IPS-20b (cell line): ENCODE measurements around the gene KIF19.

ENCODE experiments used
- H3K27ac ChIP-seq: one replicate; pipeline ENCODE4 v1.5.1; 2013; ENCODE audit warnings: low read length
- H3K27me3 ChIP-seq: 2 replicates; pipeline ENCODE4 v1.6.1; 2013; ENCODE audit warnings: mild to moderate bottlenecking, low read length, inconsistent platforms; ENCODE audit not compliant: insufficient read depth
- H3K36me3 ChIP-seq: 2 replicates; pipeline ENCODE4 v1.6.1; 2013; ENCODE audit warnings: low read depth, mild to moderate bottlenecking, inconsistent platforms, low read length, moderate library complexity; ENCODE audit not compliant: insufficient read depth
- H3K4me1 ChIP-seq: 2 replicates; pipeline ENCODE4 v1.6.1; 2013; ENCODE audit warnings: mild to moderate bottlenecking, control low read depth, inconsistent platforms, low read length, moderate library complexity; ENCODE audit not compliant: insufficient read depth
- H3K4me3 ChIP-seq: 2 replicates; pipeline ENCODE4 v1.5.1; 2013; ENCODE audit warnings: mild to moderate bottlenecking, low read length, inconsistent platforms
- H3K9ac ChIP-seq: 2 replicates; pipeline ENCODE4 v1.6.1; 2013; ENCODE audit warnings: low read depth, mild to moderate bottlenecking, inconsistent platforms, low read length, moderate library complexity
- H3K9me3 ChIP-seq: 2 replicates; pipeline ENCODE4 v1.6.1; 2013; ENCODE audit warnings: mild to moderate bottlenecking, low read depth, low read length, inconsistent platforms; ENCODE audit not compliant: insufficient read depth

The KIF19 gene

DNA sequence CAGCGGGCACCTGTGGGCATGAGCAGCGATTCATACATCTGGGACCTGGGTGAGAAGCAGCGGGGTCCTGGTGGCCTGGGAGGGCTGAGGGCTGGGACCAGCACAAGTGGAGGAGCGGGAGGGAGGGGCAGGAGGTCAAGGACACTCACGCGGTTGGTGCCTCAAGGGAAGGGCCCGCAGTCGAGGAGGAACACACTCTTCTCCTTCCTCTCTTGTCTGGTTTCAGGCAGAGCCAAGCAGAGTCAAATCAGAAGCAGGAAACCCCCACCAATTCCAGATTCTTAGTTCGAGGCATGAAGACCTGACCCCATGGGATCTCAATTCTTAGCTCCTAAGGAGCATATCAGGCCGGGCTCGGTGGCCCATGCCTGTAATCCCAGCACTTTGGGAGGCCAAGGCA, 36.3 kb upstream of the KIF19 start:
- H3K4me3 ChIP-seq: no peak overlapping the region
- no peaks in the 10 kb centered on the region for H3K9me3 ChIP-seq
- H3K36me3 ChIP-seq: no peaks in the 10 kb centered on the region
- no peaks in the 10 kb centered on the region for H3K4me1 ChIP-seq
- no peak overlapping the region for H3K27ac ChIP-seq
- no peak overlapping the region for H3K9ac ChIP-seq
- H3K27me3 ChIP-seq: no peaks in the 10 kb centered on the region

DNA sequence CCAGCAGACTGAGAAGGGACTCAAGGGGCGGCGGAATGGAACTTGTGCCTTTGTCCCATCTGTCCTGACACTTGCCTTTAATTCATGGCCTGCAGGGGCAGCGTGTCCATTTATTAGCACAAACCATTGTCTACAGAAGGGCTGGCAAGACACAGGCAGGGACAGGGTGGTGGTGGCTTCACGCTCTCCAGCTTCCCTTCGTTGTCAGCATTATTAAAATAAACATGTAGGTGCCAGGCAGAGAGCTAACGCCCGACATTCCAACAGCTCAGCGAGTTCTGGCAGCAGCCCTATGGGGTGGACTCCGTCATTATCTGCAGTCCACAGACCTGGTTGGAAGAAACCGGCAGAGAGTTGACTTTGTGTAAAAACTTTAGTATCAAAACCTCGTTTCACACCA, 35.7 kb upstream of the KIF19 start:
- no peaks in the 10 kb centered on the region for H3K9me3 ChIP-seq
- H3K4me1 ChIP-seq: no peaks in the 10 kb centered on the region
- no peaks in the 10 kb centered on the region for H3K27me3 ChIP-seq
- H3K4me3 ChIP-seq: no peak overlapping the region
- H3K36me3 ChIP-seq: no peaks in the 10 kb centered on the region
- H3K9ac ChIP-seq: no peak overlapping the region
- no peak overlapping the region for H3K27ac ChIP-seq

DNA sequence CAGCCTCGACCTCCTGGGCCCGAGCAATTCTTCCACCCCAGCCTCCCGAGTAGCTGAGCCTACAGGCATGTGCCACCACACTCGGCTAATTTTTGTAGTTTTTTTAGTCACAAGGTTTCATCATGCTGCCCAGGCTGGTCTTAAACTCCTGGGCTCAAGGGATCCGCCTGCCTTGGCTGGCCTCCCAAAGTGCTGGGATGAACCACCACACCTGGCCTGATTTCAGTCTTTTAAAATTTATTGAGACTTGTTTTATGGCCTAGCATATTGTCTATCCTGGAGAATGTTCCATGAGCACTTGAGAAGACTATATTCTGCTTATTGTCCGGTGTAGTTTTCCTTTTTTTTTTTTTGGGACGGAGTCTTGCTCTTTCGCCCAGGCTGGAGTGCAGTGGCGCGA, 33.5 kb upstream of the KIF19 start:
- H3K4me3 ChIP-seq: no peak overlapping the region
- no peaks in the 10 kb centered on the region for H3K4me1 ChIP-seq
- no peak overlapping the region for H3K27ac ChIP-seq
- no peak overlapping the region for H3K9ac ChIP-seq
- no peaks in the 10 kb centered on the region for H3K27me3 ChIP-seq
- no peaks in the 10 kb centered on the region for H3K36me3 ChIP-seq
- H3K9me3 ChIP-seq: no peaks in the 10 kb centered on the region

DNA sequence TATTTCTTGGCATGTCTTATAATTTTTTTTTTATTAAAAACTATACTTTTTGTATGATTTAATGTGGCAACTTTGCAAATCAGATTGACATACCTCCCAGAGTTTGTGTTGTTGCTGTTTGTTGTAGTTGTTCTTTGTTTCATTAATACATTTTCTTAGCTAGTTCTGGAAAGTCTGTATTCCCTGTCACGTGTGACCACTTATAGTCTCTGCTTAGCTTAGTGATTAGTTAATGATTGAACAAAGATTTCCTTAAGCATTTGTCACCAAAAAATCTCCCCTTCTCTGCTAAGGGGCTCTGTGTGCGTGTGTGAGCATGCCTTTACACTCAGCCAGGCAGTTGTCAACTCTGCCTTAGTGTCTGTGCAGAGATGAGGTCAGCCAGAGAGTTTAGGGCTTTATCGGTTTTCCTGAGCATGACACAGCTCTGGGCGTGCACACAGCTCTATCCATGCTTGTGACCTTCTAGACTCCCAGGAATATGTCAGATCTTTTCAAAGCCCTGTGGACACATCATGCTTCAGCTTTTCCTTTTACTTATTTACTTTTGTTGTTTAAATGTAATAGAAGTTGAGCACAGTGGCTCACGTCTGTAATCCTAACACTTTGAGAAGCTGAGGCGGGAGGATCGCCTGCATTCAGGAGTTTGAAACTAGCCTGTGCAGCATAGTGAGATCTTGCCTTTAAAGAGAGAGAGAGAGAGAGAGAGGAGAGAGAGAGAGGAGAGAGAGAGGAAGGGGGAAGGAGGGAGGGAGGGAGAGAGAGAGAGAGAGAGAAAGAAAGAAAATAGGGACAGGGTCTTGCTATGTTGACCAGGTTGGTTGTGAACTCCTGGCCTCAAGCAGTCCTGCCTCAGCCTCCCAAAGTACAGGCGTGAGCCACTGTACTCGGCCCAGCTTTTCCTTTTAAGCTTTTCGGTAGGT, 30.1 kb upstream of the KIF19 start:
- no peak overlapping the region for H3K4me3 ChIP-seq
- H3K9ac ChIP-seq: no peak overlapping the region

DNA sequence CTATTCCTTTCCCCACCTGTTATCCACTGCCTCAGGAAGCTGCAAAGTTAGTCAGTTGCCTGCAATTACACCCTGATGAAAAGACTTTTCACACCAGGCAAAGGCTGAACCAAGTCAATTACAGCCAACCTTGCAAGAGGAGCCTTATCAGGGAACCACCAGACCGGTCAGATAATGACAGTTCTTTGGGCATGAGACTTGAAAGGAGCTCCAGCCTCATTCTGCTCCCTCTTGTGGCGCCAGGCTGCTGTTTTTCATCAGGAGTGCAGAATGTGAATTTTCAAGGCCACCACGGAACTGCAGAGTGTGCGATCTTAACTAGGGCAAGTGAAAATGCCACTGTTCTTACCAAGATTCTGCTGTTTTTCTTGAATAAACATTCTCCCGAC, 29.5 kb upstream of the KIF19 start:
- H3K4me1 ChIP-seq: no peaks in the 10 kb centered on the region
- H3K27ac ChIP-seq: no peak overlapping the region
- H3K4me3 ChIP-seq: no peak overlapping the region

More for the DNA sequence above, 30.1 kb upstream of the KIF19 start:
- no peaks in the 10 kb centered on the region for H3K36me3 ChIP-seq
- no peaks in the 10 kb centered on the region; the same call in 1 of the 2 replicates for H3K27me3 ChIP-seq
- no peak overlapping the region for H3K27ac ChIP-seq
- H3K4me1 ChIP-seq: no peaks in the 10 kb centered on the region
- H3K9me3 ChIP-seq: no peaks in the 10 kb centered on the region

DNA sequence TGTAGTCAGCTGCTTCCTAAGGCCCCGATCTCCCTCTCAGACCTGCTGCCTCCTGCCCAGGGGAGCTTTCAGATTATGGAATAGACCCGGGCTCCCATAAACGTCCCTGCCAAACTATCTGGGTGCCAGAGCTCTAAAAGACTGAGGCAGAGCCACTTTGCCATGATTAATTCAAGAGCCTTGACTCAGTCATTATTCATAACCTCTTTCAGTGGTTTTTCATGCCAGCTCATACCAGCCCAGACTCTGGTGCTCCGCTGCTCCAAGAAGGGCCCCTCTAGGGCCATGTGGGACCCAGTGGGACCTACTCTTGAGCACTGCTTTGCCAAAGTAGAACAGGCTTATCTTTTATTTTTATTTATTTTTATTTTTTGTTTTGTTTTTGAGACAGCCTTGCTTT, 28.1 kb upstream of the KIF19 start:
- no peaks in the 10 kb centered on the region for H3K4me1 ChIP-seq
- H3K27me3 ChIP-seq: no peaks in the 10 kb centered on the region; the same call in 1 of the 2 replicates
- H3K36me3 ChIP-seq: no peaks in the 10 kb centered on the region
- no peak overlapping the region for H3K9ac ChIP-seq
- H3K9me3 ChIP-seq: no peaks in the 10 kb centered on the region
- no peak overlapping the region for H3K4me3 ChIP-seq
- no peak overlapping the region for H3K27ac ChIP-seq

More for the DNA sequence above, 29.5 kb upstream of the KIF19 start:
- H3K9me3 ChIP-seq: no peaks in the 10 kb centered on the region
- H3K9ac ChIP-seq: no peak overlapping the region
- no peaks in the 10 kb centered on the region; the same call in 1 of the 2 replicates for H3K27me3 ChIP-seq
- no peaks in the 10 kb centered on the region for H3K36me3 ChIP-seq

DNA sequence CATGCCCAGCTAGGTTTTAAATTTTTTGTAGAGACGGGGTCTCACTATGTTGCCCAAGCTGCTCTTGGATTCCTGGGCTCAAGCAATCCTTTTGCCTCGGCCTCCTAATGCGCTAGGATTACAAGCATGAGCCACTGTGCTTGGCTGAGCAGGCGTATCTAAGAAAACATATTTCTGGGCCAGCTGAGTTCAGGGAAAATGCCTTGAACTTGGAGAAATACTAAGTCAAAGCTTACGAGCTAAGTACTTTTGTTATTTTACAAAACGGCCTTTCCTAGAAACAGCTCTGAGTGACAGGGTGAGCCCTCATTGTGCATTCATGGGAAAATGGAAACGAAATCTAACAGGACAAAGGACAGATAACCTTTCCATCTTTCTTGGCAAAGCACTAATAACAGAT, 27.2 kb upstream of the KIF19 start:
- Histone ChIP-seq H3K9me3 (no peaks in the 10 kb centered on the region), H3K27ac (no peak overlapping the region), H3K4me1 (no peaks in the 10 kb centered on the region), H3K36me3 (no peaks in the 10 kb centered on the region), H3K9ac (no peak overlapping the region), H3K4me3 (no peak overlapping the region), H3K27me3 (no peaks in the 10 kb centered on the region; the same call in 1 of the 2 replicates)

DNA sequence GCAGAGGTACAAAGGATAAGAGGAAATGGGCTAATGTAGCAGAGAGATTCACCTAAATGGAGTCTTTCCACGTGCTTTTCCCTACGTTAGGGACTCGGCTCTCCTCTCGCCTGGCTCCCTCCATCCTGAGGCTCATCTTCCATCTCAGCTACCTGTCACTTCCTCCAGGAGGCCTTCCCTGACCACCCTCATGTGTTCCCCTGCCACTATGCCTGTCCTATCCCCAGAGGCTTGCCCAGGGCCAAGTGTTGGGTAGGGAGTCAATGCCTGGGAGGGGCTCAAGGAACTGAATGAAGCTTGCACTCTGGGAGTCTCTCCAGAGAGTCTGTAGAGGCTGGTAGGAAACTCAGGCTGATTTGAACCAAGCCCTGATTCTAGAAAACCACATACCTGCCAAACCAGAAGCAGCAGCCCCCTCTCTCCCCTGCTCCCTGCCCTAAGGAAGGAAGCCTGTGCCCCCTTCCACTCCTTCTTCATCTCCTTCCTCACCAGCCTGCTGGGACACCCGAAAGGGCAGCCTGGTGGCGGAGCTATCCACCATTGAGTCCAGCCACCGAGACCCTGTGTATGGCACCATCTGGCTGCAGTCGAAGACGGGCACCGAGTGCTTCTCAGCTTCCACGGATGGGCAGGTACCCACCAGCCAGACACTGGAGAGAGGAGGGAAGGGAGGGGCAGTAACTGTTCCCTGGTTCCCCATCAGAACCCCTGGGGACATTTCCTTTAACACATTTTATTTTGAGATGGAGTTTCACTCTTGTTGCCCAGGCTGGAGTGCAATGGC, 26.6 kb upstream of the KIF19 start:
- Histone ChIP-seq H3K4me3 (no peak overlapping the region), H3K27me3 (no peaks in the 10 kb centered on the region; the same call in 1 of the 2 replicates), H3K4me1 (no peaks in the 10 kb centered on the region), H3K9ac (no peak overlapping the region), H3K36me3 (no peaks in the 10 kb centered on the region), H3K27ac (no peak overlapping the region), H3K9me3 (no peaks in the 10 kb centered on the region)

DNA sequence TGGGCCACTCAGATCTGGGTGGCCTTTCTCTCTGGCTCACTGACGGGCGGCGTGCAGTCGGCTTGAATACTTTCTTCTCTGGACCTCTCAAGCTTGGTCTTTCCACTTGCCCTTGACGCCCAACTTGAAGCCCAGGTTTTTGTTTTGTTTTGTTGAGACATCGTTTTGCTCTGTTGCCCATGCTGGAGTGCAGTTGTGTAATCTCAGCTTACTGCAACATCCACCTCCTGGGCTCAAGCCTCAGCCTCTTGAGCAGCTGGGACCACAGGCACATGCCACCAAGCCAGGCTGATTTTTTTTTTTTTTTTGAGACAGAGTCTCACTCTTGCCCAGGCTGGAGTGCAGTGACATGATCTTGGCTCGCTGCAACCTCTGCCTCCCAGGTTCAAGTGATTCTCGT, 22.7 kb upstream of the KIF19 start:
- H3K9me3 ChIP-seq: no peaks in the 10 kb centered on the region
- H3K4me3 ChIP-seq: no peak overlapping the region
- no peaks in the 10 kb centered on the region for H3K4me1 ChIP-seq
- H3K27me3 ChIP-seq: no peaks in the 10 kb centered on the region; the same call in 1 of the 2 replicates
- H3K27ac ChIP-seq: no peak overlapping the region
- H3K9ac ChIP-seq: no peak overlapping the region
- H3K36me3 ChIP-seq: no peaks in the 10 kb centered on the region

DNA sequence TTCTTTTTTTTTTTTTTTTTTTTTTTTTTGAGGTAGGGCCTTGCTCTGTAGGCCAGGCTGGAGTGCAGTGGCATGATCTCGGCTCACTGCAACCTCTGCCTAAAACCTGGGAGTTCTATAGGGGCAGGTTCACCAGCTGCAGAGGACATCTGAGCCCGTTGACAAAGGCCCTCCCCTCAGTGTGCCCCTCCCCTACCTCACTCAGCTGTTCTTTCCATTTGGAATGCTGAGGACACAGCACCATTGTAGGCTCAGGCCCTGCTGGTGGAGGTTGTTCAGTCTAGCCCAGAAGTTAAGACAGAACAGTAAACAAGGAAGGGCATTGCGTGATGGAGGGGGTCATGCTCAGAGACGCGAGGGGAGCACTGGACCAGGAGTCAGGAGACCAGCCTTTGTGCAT, 21.8 kb upstream of the KIF19 start:
- Histone ChIP-seq H3K27me3 (no peaks in the 10 kb centered on the region), H3K4me1 (no peaks in the 10 kb centered on the region), H3K36me3 (no peaks in the 10 kb centered on the region), H3K4me3 (no peak overlapping the region), H3K9me3 (no peaks in the 10 kb centered on the region), H3K27ac (no peak overlapping the region), H3K9ac (no peak overlapping the region)

DNA sequence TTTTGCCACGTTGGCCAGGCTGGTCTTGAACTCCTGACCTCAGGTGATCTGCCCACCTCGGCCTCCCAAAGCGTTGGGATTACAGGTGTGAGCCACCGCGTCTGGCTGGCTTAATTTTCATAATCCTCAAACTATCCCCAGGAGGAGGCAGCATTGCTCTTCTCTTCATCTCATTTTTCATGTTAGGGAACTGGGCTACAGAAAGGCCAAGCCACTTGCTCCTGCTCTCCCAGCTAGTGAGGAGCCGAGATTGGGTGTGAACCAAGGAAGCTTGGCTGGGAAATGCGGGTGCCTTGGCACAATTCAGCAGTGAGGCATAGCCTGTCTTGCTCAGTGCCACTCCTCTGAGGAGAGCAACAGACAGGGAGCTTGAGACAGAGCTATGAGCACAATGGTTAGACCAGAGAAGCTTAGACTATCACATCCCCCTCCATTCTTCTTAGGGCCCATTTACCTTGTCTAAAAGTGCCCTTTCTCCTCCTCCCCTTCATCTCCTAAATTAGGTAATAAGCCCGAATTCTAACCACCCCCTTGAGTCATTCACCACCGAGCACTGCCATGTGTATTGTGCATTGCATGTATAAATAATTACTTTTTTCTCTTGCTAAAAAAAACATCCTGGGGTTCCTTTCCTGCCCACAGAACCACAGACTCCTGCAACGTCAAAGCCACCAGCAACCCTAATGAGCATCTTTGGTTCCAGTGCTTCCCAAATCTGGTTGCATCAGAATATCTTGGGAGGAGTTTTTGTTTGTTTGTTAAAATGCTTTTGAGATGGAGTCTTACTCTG, 20.0 kb upstream of the KIF19 start:
- no peaks in the 10 kb centered on the region for H3K36me3 ChIP-seq
- H3K9me3 ChIP-seq: no peaks in the 10 kb centered on the region
- H3K9ac ChIP-seq: no peak overlapping the region
- no peak overlapping the region for H3K4me3 ChIP-seq
- H3K4me1 ChIP-seq: no peaks in the 10 kb centered on the region
- no peaks in the 10 kb centered on the region for H3K27me3 ChIP-seq
- H3K27ac ChIP-seq: no peak overlapping the region
